Tongue (tissue), 2 donors: ENCODE measurements around the gene MYO5B. TPM values are rescaled to one million over a fixed set of nuclear protein-coding genes. Genes with fewer than 3 reads are reported as not detected.

Source experiments
- DNase-seq: peaks from one replicate; pipeline ENCODE4 v3.0.0-alpha.2; 2015
- total RNA-seq: library from RNA; depleted of rRNA; stranded (reverse); fragments of >200 nt; gene quantifications from one replicate; pipeline ENCODE4 v1.2.3, GENCODE V29; 2014

The MYO5B gene
- total RNA-seq, 1 donor from 2014 or later, result 12.8 TPM

DNA sequence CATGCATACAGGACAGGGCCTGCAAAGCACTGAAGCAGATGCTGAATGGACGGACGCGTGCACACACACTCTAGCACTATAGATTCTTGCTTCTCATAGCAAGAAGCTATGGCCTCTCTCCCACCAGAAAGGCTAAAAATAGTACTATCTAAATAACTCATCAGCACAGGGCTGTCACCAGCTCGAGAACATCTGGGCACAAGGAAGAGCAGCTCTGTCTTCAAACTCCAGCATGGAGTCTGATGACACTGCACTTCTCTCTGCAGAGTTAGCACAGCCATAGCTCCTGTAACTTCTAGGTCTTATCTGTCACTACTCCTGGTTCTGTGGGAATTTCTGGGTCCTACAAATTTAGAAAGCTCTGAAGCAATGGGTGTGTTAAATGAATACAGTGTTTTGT, 123.5 kb downstream of the MYO5B start:
- DNase-seq, result peak; percentile 31

DNA sequence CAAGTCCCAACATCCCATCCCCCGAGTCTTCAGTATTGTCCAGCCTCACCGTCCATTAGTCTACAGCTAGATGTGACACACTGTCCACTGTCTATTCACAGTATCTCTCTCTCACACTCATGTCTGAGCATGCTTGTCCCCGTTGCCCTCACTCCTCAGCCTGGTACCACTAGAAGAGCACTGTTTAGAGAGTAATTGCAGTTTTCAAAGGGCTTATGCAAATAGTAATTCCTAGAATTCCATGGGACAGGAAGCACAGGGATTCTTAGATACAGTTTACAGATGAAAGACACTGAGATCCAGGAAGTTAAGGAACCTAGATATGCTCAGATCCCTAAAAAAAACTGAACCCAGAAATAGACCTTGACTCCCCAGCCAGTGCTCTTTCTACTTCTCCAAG, 125.5 kb downstream of the MYO5B start:
- DNase-seq, result no peak

DNA sequence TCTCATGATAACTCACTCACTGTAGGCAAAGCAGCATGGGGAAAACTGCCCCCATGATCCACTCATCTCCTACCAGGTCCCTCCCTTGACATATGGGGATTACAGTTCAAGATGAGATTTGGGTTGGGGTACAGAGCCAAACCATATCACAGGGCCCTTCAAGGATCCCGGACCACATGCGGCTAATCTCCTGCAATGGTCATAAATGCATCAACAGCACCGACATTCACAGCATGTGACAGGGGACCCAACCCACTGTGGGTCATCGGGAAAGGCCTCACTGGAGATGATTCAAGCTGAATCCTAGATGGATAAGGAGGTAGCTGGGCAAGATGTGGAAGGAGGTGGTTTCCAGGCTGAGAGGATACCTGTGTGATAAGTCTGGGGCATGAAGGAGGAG, 129.4 kb downstream of the MYO5B start:
- DNase-seq, result no peak

DNA sequence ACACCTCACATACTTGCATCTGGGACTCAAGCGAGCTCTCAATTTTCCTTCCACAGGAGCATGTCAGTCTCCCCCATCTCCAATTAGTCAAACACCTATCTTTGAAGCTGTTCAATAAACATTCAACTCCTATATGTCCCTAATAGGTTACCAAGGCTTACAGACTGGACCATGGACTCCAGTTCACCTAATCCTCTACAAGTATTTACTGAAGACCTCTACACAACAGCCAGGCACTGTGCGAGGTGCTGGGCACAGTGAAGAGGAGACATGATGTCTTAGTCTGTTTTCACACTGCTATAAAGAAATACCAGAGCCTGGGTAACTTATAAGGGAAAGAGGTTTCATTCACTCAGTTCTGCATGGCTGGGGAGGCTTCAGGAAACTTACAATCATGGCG, 129.9 kb downstream of the MYO5B start:
- no peak for DNase-seq

DNA sequence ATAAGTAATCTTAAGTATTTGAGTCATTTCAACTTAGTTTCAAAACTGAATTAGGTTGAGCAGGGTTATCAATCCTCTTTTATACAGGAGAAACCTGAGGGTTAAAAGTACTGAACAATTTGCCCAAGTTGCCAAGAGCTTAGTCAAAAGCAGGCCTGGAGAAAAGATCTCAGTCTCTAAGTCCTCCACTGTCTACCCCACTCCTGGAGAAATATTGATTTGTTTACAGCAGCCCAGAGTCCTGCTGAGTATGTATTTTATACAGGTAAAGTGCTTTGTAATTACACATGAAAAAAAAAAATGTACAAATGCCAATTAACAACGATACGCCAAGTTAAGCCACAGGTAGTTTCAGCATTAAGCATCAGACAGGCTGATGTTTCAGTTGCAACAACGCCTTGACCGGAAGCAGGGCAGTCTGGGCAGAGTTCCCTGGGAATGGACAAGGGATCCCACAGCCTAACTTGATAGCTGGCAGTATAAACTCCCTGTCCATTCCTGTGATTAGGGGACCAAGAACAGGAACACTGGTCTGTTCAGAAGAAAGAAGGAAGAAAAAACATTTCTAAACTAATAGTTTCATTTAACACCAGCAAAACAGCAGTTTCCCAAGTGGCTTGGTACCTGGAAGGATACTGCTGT, 132.9 kb downstream of the MYO5B start:
- no peak for DNase-seq

DNA sequence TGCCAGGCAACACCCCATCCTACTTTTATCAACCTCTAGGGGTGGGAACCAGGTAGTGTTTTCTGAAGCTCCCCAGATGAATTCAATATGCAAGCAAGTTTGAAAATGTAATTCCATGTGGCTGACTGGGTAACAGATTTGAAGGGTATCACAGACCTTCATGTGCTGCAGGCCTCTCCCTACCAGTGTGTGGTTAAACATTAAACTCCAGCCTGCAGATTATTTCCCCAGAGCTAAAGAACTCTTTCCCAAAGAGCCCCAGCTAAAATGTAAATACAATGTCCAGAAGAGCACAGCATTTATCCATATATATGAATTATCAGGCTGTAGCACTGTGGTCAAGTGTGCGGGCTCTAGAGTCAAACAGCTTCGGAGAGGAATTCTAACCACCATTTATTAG, 134.1 kb downstream of the MYO5B start:
- DNase-seq, result no peak

DNA sequence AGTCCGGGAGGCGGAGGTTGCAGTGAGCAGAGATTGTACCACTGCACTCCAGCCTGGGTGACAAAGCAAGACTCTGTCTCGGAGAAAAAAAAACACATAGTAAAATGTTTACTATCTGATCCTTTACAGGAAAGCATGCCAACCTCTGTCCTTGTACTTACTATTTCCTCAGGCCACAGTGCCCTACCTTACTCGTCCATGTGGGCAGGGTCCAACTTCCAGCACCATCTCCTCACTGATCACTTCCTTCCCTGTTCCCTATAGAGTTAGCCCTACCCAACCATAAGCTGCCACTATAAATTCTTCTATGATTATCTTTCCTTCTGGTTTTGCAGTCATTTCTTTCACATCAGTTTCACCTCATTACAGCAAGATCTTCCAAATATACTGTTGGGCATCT, 136.2 kb downstream of the MYO5B start:
- DNase-seq, result no peak

DNA sequence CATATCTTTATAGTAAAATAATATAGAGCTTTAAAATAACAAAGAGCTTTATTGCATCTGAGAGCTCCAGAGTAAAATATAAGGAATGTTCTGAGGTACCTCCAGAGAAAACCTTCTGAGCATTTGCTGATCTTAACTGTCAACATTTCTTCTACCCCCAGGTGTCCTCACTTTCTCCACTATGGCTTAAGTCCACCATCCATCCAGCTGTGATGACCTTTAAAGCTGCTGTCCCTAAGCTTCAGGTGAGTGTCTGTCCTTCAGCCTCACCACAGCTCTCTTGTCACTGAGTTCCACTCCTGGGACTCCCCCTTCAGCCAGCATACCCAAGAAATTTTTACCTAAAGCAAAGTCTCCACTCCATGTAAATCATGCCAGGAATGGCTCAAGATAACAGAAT, 137.9 kb downstream of the MYO5B start:
- DNase-seq, result no peak

DNA sequence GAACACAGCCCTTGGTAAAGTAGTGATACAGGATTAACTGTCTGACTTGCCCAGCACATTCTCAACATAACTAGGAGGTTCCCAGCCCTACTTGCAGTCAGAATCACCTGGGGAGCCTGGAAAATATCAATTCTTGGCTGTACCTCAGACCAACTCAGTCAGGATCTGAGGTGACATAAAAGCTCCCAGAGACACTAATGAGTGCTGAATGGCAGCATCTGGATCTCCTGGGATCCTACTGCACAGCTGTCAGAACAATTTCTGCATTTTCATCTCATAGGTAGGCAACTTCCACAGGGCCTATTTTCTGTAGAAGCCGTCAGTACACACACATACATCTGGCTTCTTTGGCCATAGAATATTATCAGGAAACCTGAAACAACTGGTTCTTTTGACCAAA, 138.8 kb downstream of the MYO5B start:
- DNase-seq, result no peak

DNA sequence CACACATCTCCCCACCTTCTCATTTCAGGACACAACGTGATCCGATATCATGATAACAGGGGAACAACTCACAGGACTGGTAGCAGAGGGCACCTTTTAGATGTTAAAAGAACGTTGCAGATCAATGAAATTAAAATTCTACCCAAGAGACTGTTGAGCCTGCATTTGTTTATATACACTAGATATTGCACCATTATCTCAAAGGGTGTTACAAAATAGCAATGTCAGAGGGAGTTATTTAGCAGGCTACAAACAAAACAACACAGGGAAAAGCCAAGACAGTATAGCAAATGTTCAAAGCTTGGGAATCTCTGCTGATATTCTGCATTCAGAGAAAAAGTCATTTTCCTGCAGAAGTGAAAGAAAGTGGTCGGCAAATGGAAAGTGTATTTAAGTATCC, 139.5 kb downstream of the MYO5B start:
- DNase-seq, result no peak

DNA sequence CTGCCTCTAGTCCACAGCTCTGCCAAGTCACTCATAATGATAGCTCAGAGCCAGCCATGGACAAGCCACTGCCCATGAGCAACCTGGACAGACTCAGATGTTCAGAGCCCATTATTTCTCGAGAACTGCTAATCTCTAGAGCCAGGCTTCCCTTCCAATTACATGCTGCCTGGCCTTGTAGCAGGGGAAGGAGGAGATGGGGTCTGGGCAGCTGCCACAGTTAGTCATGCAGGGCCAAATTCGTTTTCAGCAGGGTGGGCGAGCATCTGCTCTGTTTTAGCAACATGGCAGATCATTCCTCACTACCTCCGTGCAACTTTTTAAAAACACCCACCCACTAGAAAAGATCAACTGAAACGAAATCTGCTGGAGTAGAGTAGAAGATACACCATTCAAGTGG, 141.8 kb downstream of the MYO5B start:
- peak; percentile 44 for DNase-seq

DNA sequence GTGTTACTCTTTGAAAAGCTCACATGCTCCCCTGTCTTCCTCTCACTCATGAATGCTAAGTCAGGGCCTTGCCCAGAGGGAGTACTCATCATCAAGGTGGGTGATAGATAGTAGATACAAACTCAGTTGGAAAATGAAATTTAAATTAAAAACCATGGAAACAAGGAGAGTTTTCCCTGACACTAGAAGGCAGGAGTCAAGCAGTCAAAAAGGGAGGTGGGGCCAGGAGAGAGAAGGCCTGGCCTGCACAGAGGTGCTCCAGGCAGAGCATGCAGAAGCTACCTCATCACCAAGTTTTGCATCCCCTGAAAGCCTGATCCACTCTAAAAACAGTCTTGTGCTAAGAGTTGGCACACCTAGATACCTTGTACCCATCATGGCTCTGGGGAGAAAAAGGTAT, 143.7 kb downstream of the MYO5B start:
- no peak for DNase-seq

DNA sequence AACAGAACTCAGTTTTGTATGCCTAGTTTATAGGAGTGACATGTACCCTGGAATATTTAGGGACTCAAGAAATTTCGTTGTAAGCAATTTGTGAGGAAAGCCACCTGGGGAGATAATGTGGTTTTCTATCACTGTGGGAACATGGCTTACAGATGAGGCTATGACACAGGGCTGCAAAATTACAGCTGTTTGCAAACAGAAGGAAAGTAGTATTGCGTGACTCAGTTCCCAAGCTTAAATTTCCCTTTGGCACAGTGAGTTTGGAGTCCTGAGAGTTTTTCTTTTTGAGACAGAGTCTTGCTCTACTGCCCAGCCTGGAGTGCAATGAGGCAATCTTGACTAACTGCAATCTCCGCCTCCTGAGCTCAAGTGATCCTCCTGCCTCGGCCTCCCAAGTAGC, 149.8 kb downstream of the MYO5B start:
- no peak for DNase-seq

DNA sequence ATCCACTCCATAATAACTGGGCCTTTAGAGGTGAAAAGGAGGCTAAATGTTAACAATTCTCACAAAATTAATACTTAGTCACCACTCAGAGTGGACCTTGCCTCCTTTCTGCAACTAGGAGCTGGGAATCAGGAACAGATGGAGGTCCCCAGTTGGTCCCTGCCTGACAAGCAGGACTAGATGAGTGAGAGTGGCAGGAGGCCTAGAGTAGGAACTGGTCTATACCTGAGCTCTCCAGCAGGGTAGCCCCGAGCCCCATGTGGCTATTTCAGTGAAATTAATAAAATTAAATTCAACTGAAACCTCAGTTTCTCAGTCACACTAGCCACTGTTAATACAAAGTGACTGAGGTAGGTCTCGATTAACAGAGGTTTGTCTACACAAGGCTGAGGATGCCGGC, 150.5 kb downstream of the MYO5B start:
- DNase-seq, result no peak

DNA sequence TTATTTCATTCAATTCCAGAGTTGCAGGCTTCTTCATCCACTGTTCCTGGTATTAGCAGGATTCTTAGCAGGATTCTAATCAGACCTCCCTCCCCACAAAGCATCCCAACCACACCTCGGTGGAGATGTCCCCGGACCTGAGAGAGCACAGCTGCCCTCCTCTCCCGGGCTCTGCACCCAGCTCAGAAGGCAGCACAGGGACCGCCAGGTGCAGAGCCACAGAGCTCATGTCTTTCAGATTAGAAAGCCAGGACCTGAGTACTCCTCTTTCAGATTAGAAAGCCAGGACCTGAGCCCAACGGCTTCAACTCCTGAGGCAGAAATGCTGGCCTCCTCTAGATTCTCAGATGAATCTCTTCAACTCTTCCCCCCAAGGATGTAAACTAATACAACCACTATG, 152.3 kb downstream of the MYO5B start:
- DNase-seq, result no peak

DNA sequence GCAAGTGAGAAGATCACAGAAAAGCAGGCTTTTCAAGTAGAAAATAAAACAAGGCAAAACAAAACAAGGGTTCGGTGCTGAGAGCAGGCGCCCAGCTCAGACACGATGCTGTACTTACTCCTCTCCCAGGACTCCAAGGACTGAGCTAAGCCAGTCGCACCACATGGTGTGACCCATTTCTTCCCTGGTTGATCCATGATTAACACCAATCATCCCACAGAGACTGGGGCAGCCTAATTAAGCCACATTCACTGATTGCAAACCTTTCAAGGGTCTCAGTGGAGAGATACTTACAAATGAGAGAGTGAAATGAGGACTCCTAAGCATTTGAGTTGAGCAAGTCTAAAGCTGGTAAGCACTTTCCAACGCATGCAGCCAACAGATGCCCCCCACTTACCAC, 155.2 kb downstream of the MYO5B start:
- no peak for DNase-seq

DNA sequence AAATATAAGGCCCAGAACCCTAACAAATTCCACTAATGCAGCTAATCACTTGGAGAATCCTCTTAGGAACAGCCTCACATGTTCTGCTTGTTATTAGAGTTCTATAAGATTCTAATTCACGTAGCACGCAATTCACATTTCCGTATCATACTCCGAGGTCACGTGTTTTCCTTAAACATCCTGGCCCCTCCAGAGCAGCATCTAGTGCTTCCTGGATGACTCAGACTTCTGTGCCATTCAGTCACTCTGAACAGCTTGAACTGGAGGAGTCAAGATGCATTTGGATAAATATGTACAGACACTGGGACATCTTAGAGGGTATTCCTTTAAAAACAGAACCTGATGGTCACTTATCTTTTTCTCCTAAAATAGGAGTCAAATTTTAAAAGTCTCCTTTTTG, 156.5 kb downstream of the MYO5B start:
- DNase-seq, result no peak

DNA sequence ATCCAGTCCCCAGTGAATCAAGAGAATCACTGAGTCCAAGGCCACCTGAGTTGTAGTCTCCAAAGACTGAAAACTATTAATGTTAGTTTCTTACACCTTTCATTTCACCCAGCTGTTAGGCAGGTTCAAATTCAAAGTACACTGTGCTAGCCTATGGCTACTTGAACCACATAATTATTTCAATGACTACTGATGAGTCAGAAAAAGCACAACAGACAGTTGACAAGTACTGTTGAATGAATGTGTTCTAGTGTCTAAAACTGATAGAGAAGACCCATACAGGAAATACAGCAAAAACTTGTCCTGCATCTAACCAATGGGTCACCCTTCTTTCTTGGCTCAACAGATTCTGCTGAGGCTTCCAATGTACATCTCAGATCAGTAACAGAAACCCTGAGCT, 160.9 kb downstream of the MYO5B start:
- no peak for DNase-seq

DNA sequence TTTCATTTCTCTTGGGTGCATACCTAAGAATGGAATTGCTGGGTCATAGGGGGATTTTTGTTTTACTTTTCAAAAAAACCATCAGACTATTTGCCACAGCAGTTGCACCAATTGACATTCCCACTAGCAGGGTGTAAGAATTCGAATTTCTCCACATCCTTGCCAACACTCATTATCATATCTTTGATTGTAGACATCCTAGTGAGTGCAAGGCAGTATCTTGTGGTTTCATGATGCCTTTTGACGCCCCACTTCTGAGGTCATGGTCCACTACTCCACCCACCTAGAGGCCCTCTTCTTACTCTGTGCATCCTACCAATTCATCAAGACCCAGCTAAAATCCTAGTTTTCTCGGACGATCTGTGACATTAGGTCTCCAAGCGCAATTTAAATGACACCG, 161.9 kb downstream of the MYO5B start:
- no peak for DNase-seq

DNA sequence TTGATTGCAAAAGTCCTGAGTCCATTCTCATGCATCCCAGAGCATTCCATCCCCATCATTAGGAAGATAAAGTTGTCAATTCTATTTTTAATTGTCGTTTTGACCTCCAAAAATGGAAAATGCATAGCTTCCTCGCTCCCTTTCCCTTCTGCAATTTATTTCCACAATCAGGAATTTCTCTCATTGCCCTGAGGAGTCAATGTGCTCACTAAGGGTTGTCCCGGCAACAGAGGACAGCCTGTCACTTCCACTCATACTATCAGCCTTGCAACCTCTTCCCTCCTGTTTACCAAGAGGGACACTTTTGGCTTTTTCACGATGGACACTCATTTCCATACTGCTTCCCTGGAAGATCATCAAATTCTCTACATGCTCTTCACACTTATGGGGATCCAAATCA, 164.8 kb downstream of the MYO5B start:
- no peak for DNase-seq

DNA sequence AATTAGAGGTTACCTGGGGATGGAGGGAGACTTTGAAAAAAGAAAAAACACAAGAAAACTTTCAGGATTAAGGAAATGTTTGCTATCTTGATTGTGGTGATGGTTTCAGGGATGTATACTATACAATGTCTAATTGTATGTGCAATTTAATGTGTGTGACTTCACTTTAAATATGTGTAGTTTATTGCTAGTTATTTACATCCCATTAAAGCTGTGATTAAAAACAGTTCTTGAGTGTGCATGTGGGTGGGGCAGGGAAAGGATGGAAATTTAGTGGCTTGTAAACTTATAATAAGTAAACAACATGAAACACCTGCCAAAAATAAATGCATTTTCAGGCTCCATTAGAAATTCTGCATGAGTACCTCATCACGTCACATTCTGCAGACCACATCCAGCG, 167.0 kb downstream of the MYO5B start:
- DNase-seq, result no peak

DNA sequence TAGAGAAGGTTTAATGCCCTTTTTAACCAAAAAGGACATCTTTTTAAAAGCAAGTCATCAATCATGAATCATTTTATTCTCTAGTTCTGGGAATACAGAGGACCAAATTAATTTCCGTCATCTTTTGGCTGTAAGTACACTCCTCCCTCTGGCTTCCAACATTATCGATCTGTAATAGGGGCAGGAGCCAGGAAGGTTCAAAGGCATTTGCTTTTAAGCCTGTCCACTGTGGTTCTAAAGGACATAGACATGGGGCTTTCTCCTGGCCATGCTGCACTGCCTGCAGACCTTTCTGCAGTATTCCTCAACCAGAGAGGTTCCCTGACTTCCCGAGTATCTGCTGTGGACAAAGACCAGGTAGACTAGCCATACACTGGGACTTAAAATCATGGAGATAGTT, 170.5 kb downstream of the MYO5B start:
- no peak for DNase-seq

DNA sequence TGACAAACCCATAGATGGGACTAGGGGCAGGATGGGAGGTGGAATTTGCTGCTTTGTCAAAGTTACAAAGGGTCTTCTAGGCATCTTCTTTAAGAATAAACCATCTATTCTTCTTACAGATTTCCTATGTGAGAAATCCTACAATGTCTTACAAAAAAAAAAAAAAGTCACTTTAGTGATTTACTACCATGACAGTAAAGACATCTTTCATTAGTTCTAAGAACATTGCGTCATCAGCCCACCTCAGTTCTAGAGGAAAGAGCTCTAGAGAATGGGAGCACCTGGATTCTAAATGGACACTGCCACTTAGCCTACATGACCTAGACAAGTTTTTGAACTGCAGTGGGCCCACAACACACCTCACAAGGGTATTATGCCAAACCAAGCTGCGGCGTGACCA, 172.0 kb downstream of the MYO5B start:
- DNase-seq, result no peak

DNA sequence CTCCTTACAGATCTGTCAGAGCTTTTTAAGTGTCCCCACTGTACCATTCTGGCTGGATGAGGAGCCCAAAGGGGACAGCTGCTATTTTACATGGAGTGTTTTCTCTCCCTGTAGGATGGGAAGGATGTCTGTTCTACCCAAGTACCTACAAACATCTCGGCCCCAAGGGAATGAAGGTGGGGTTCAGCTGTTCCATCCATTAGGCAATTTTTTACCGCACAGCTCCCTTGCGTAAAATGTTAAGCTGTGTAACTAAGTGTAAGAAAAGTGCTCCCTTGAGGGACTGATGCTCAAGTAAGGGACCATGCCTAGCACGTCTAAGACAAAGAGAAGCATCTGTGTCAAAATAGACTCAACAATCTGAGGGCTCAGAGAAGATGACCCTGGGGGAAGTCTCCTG, 180.3 kb downstream of the MYO5B start:
- no peak for DNase-seq
